ENCODE results near the gene NIPSNAP2. TPM values are rescaled to one million over a fixed set of nuclear protein-coding genes. Genes with fewer than 3 reads are reported as not detected.
A peak's percentile ranks its signal among the peaks of the same experiment; 100 is the strongest.

Gene NIPSNAP2
- total and polyA plus RNA-seq, 2 of the 13 experiments (the other 11 are each of a cell fraction or from before 2014, with no cell fraction given), result 40.3 to 61.5 TPM

- no peak for TF ChIP-seq BRF2 (CRISPR knock-in tag; IDR thresholded peaks at IDR 0.05)
- no peak for TF ChIP-seq KLF13 (CRISPR knock-in tag; IDR thresholded peaks at IDR 0.05)
- no peak for TF ChIP-seq ZBTB1 (CRISPR knock-in tag; IDR thresholded peaks at IDR 0.05; ENCODE audit: borderline replicate concordance)
- TF ChIP-seq MIXL1 (CRISPR knock-in tag; IDR thresholded peaks at IDR 0.05), result 0 out of 2 replicates have a peak, but pooled peaks have one; percentile 38
- peak; percentile 69; the same call in 1 of the 2 replicates for TF ChIP-seq POGZ (CRISPR knock-in tag; IDR thresholded peaks at IDR 0.05)
- TF ChIP-seq ZNF678 (CRISPR knock-in tag; IDR thresholded peaks at IDR 0.05), result no peak
- 0 out of 2 replicates have a peak, but pooled peaks have one; percentile 47 for TF ChIP-seq ZNF772 (CRISPR knock-in tag; IDR thresholded peaks at IDR 0.05)
- TF ChIP-seq MNT (IDR thresholded peaks at IDR 0.05), result peak; percentile 65
- no peak for TF ChIP-seq KAT2B (IDR thresholded peaks at IDR 0.05; ENCODE audit: borderline replicate concordance, low read depth, low read length)
- TF ChIP-seq MAFK (conservative IDR thresholded peaks at IDR 0.05 in 1 of 2, IDR thresholded peaks at IDR 0.05 in 1 of 2; ENCODE audit: low read length in 2 of 2), result peak in 1 of 2 experiments; percentile 19; a peak in 1 of 4 replicates
- TF ChIP-seq ZNF552 (CRISPR knock-in tag; IDR thresholded peaks at IDR 0.05; ENCODE audit: borderline replicate concordance), result no peak
- TF ChIP-seq ZNF580 (CRISPR knock-in tag; IDR thresholded peaks at IDR 0.05; ENCODE audit: borderline replicate concordance, low read depth), result no peak
- TF ChIP-seq ZFX (CRISPR knock-in tag; IDR thresholded peaks at IDR 0.05; ENCODE audit: low read depth), result 0 out of 2 replicates have a peak, but pooled peaks have one; percentile 33
- no peak for TF ChIP-seq FOXA1 (IDR thresholded peaks at IDR 0.05)
- peak; percentile 47; the same call in 1 of the 2 replicates for TF ChIP-seq FOXA1 (CRISPR knock-in tag; IDR thresholded peaks at IDR 0.05)
- TF ChIP-seq SRY (CRISPR knock-in tag; IDR thresholded peaks at IDR 0.05), result no peak
- no peak for TF ChIP-seq PLRG1 (conservative IDR thresholded peaks at IDR 0.05)
- TF ChIP-seq SPEN (CRISPR knock-in tag; IDR thresholded peaks at IDR 0.05; ENCODE audit: low read depth), result peak; percentile 50; the same call in 1 of the 2 replicates
- peak; percentile 46; the same call in 1 of the 2 replicates for TF ChIP-seq ISL2 (CRISPR knock-in tag; IDR thresholded peaks at IDR 0.05)
- peak; percentile 47; the same call in 1 of the 3 replicates for TF ChIP-seq MXI1 (IDR thresholded peaks at IDR 0.05; ENCODE audit: borderline replicate concordance, low read depth, low read length)
- TF ChIP-seq SNAPC4 (CRISPR knock-in tag; IDR thresholded peaks at IDR 0.05), result no peak
- no peak for TF ChIP-seq KLF11 (CRISPR knock-in tag; IDR thresholded peaks at IDR 0.05)
- no peak for TF ChIP-seq NCOA1 (CRISPR knock-in tag; IDR thresholded peaks at IDR 0.05)
Observed at GRCh38 chr7:55996856-55997500, 32.6 kb downstream of the NIPSNAP2 start (continued).
